Smooth muscle cell of the brain vasculature (primary cell): ENCODE measurements around the gene ACTR3.

Experiments
- DNase-seq: peaks from one replicate; pipeline ENCODE4 v3.0.0-alpha.2; 2012; ENCODE audit warnings: low read depth, low spot score

The ACTR3 gene

GRCh38 chr2:113965644-113966043, 75.8 kb downstream of the ACTR3 start:
- DNase-seq, result no peak

- no peak for DNase-seq
These were observed 76.3 kb downstream of the ACTR3 start for GRCh38 chr2:113966171-113966570.

GRCh38 chr2:113966832-113967231, 76.9 kb downstream of the ACTR3 start:
- no peak for DNase-seq

GRCh38 chr2:113967272-113967671, 77.4 kb downstream of the ACTR3 start:
- DNase-seq, result no peak

GRCh38 chr2:113972766-113973165, 82.9 kb downstream of the ACTR3 start:
- no peak for DNase-seq

GRCh38 chr2:113973810-113974209, 83.9 kb downstream of the ACTR3 start:
- DNase-seq, result no peak

GRCh38 chr2:113974727-113975126, 84.8 kb downstream of the ACTR3 start:
- no peak for DNase-seq

- no peak for DNase-seq
These were observed 86.5 kb downstream of the ACTR3 start for GRCh38 chr2:113976277-113976928.

- DNase-seq, result no peak
These were observed 87.3 kb downstream of the ACTR3 start for GRCh38 chr2:113977060-113977659.

- DNase-seq, result no peak
These were observed 88.0 kb downstream of the ACTR3 start for GRCh38 chr2:113977660-113978523.

- no peak for DNase-seq
These were observed 88.8 kb downstream of the ACTR3 start for GRCh38 chr2:113978524-113979190.

- no peak for DNase-seq
These were observed 89.6 kb downstream of the ACTR3 start for GRCh38 chr2:113979191-113980128.

GRCh38 chr2:113980946-113981345, 91.1 kb downstream of the ACTR3 start:
- DNase-seq, result no peak

- no peak for DNase-seq
These were observed 91.7 kb downstream of the ACTR3 start for GRCh38 chr2:113981404-113982134.

GRCh38 chr2:113985554-113986397, 95.9 kb downstream of the ACTR3 start:
- DNase-seq, result no peak

GRCh38 chr2:113986762-113987290, 96.9 kb downstream of the ACTR3 start:
- no peak for DNase-seq

- DNase-seq, result no peak
These were observed 102.2 kb downstream of the ACTR3 start for GRCh38 chr2:113992090-113992489.

- no peak for DNase-seq
These were observed 107.0 kb downstream of the ACTR3 start for GRCh38 chr2:113996671-113997594.
